ENCODE results near the gene ERAP2.
A peak's percentile ranks its signal among the peaks of the same experiment; 100 is the strongest.
"Not testable (repeated sequence)": the region's sequence is repeated elsewhere in the genome, so short reads cannot be mapped to it uniquely, and the experiment has no call there.

ERAP2 gene

DNA sequence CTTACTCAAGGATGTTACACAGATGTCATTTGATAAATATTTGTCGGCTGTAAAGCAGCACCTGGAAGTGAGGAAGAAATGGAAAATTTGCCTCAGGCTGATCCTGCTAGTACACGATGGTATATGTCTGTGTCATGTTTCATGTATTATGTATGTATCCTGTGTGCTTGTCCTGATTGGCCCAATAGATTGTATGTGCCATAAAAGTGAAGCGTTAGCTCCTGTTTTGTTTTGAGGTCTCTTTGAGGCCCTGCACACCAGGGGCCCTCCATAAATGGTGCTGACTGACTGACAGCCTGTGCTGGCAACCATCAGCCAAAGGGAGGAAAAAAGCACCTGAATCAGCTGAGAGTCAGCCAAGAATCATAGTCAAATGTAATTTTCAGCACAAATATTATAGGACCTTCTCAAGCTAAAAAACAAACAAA lies 47.7 kb downstream of the ERAP2 start:
- DNase-seq = no peak
- in situ Hi-C loops (cut with MboI; ENCODE audit: low pct_unique_long_range_greater_than_20kb, low sequenced_read_pairs) = no loop called here

DNA sequence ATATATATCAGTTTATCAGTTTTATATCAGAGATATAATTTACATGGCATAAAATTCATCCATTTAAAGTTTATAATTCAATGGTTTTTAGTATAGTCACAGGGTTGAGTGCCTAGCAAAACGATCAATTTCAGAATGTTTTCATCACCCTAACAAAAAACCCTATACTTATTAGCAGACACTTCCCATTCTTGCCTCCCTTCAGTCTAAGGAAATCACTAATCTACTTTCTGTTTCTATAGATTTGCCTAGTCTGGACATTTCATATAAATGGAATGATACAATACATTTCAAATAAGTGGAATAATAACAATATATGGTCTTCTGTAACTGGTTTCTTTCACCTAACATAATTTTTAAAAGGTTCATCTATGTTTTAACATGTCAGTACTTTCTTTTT lies 50.0 kb downstream of the ERAP2 start:
- in situ Hi-C loops (cut with MboI; ENCODE audit: low pct_unique_long_range_greater_than_20kb, low sequenced_read_pairs) = no loop called here
- no peak for DNase-seq

DNA sequence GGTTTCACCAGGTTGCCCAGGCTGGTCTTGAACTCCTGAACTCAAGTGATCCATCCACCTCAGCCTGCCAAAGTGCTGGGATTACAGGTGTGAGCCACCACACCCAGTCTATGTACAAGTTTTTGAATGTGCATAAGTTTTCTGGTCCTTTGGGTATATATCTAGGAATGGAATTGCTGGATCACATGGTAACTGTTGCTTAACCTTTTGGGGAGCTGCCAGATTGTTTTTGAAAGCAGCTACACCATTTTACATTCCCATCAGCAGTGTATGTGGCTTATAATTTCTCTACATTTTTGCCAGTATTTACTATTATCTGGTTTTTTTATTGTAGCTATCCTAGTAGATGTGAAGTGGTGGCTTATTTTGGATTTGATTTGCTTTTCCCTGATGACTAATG lies 50.7 kb downstream of the ERAP2 start:
- no peak for DNase-seq

DNA sequence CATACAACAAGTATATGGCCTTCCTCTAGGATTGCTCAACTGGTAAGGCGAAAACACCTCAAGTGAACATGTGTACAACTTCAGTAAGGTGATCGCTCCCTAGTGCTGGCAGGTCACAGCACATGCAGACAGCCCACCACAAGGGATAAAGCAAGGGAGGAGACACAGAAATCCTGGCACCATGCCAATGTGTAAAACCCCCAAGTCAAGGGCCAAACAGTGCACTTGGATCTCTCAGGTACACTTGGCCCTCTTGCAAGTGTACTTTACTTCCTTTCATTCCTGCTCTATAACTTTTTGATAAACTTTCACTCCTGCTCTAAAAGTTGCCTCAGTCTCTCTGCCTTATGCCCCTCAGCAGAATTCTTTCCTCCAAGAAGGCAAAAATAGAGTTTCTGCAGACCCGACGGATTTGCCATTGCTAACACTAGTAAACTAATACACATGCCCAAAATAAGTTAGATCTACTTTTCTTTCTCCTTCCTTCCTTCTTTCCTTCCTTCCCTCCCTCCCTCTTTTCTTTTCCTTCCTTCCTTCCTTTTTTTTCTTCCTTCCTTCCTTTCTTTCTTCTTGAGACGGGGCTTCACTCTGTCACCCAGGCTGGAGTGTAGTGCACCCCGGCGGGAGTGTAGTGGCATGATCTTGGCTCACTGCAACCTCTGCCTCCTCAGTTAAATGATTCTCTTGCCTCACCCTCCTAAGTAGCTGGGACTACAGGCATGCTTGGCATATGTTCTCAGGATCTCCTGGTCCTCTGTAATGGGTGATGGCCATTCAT lies 52.8 kb downstream of the ERAP2 start:
- in situ Hi-C loops (cut with MboI; ENCODE audit: low pct_unique_long_range_greater_than_20kb, low sequenced_read_pairs) = no loop called here
- no peak for DNase-seq

More for the DNA sequence above, 50.7 kb downstream of the ERAP2 start:
- in situ Hi-C loops (cut with MboI; ENCODE audit: low pct_unique_long_range_greater_than_20kb, low sequenced_read_pairs) = no loop called here

DNA sequence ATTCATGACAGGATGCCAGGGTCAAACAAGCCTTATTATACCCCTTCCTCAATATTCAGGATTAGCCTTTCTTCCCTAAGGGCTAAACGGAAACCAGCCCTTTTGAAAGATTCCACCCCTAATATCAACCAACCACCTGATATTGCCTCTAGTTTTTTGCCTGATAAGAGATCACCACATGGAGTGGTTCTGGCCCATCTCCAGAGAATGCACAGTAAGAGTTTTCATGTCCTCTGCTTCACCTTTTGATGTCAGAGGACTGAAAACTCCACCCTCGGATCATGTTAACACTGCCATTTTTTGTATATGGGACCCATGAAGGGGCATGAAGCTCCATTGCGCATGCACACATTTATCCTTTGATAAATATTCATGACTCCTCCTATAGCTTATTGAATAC lies 53.8 kb downstream of the ERAP2 start:
- in situ Hi-C loops (cut with MboI; ENCODE audit: low pct_unique_long_range_greater_than_20kb, low sequenced_read_pairs) = no loop called here

DNA sequence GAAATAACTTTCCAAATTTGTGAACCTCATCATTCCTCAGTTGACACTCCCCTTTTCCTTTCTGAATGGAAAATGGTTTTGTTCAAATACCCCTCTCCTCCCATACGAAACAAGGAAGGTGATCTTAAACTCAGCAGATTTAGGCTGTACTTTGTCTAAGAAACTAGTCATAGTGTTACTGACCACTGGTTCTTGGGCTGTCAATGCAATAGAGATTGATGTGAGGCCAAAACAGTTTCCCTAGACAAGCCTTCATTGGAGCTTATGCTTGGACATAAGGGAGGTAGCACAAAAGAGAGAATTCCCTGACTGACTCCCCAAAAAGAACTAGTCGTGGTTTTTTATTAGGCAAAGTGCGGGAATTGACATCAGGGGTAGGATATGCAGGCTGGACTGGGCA lies 54.3 kb downstream of the ERAP2 start:
- no peak for DNase-seq
- in situ Hi-C loops (cut with MboI; ENCODE audit: low pct_unique_long_range_greater_than_20kb, low sequenced_read_pairs) = no loop called here

More for the DNA sequence above, 53.8 kb downstream of the ERAP2 start:
- no peak for DNase-seq

DNA sequence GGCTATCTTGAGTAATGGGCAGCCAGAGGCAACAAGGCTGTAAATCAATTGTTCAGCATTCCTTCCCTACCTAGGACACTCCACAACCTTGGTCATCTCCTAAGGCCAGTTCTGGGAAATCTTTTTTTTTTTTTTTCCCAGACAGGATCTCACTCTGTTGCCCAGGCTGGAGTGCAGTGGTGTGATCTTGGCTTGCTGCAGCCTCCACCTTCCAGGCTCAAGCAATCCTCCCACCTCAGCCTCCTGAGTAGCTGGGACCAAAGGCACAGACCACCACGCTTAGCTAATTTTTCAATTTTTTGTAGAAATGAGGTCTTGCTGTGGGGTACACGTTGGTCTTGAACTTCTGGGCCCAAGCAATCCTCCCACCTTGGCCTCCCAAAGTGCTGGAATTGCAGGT lies 54.7 kb downstream of the ERAP2 start:
- in situ Hi-C loops (cut with MboI; ENCODE audit: low pct_unique_long_range_greater_than_20kb, low sequenced_read_pairs); DNase-seq: not testable (repeated sequence)

DNA sequence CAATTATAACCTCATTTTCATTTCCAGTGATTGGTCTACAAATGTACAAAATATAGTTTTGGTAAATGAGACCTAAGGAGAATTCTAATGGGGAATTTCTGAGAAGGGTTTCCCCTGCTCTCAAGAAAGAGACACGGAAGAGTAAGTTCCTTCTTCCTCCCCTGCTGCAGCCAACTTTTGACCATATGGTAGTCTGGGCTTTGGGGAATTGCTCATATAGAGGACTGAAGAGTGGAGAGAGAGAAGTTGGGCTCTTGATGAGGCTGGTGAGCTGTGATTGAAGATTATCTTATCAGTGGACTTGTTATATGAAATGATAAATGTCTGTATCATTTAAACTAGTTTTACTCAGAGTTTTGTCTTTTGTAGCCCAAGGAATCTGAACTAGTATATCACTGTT lies 55.3 kb downstream of the ERAP2 start:
- in situ Hi-C loops (cut with MboI; ENCODE audit: low pct_unique_long_range_greater_than_20kb, low sequenced_read_pairs) = no loop called here
- peak; percentile 72 for DNase-seq

DNA sequence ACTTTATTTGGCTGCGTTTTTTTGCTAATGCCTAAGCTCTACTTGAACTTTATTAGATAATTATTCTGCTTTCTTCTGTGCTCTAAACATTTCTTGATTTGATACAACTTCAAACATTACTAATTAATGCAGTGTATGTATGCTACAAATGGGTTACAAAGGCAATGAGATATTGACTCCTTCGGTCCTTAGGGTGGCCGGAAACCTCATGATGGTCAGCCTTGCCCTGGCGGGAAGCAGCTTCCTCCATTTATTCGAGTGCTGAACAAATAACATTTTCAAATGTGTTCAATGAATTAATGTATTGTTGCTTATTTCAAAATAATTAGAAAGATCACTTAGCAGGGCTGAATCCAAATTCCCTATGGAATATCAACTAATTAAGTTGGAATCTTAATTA lies 55.7 kb downstream of the ERAP2 start:
- no peak for DNase-seq
- in situ Hi-C loops (cut with MboI; ENCODE audit: low pct_unique_long_range_greater_than_20kb, low sequenced_read_pairs) = no loop called here

DNA sequence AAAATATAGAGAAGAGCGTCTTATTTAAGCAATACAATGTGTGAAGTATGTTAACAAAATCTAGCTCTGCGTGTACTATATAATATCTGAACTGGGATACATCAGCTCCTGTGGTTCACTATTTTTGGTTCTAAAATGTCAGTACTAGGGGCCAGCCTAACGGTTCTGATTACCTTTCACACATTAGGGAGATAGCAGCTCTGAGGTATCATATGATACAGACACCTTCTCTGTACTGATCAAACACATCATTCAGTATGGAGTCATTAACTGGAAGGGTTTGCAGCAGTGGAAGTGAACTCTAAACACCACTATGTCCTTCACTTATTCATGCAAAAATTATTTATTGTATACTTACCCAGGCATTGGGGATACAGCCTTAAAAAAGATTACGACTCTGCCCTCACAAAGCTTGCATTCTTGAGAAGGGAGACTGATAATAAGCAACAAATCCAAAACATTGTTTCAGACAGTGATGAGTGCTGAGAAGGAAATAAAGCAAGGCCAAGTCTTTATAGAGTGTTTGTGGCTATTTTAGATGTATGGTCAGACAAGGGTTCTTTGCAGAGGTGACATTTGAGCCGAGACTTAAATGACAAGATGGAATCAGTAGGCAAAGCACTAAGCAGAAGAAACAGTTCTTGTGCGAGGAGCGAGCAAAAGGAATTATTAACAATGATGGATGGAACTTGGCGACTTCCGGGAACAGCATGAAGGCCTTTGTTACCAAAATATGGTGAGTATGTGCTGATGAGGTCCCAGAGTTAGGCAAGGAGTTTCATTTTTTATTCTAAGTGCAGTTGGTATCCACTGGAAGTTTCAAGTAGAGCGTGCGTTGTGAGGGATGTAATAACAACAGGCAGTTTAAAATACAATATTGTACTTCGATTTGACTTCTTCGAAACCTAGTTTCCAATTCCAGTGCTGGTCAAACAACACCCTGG lies 57.7 kb downstream of the ERAP2 start:
- no peak for DNase-seq
- in situ Hi-C loops (cut with MboI; ENCODE audit: low pct_unique_long_range_greater_than_20kb, low sequenced_read_pairs) = no loop called here

DNA sequence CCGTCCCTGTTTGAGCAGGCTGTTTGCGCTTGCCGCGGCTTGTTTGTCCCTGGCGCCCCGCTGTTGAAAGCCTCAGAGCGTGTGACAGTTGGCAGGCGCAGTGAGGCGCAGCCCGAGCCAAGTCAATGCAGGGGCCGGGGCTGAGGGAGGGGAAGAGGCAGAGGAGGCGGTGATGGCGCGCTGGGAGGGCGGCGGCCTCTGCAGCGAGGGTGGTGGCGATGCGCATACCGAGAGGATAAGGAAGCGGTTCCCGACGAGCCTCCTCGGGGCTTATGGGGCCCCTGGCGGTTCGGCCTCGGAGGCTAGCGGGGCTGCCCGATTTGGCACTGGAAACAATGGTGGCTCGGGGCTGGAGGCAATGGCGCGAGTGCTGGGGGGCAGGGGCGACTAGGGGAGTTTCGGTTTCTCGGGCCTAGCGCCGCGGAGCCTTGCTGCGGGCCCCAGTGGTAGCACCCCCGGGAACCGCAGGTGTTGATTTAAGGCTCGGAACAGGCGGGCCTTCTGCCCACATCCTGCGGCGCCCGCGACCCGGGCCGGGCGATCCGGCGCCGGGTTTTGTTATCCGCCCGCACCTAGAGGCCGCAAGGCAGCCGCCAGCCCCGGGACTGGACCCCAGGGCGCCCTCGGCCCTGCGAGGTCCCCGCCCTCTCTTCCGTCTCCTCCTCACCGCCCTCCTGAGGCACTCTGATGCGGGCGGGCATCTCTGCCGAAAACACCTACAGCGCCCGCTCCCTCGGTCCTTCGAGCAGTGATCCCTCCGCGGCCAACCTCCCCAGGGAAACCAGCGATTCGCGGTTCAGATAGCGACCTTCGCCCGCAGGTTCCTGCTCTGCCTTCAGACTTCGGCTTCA lies 58.6 kb downstream of the ERAP2 start:
- in situ Hi-C loops (cut with MboI; ENCODE audit: low pct_unique_long_range_greater_than_20kb, low sequenced_read_pairs) = no loop called here
- peak; percentile 99 for DNase-seq

DNA sequence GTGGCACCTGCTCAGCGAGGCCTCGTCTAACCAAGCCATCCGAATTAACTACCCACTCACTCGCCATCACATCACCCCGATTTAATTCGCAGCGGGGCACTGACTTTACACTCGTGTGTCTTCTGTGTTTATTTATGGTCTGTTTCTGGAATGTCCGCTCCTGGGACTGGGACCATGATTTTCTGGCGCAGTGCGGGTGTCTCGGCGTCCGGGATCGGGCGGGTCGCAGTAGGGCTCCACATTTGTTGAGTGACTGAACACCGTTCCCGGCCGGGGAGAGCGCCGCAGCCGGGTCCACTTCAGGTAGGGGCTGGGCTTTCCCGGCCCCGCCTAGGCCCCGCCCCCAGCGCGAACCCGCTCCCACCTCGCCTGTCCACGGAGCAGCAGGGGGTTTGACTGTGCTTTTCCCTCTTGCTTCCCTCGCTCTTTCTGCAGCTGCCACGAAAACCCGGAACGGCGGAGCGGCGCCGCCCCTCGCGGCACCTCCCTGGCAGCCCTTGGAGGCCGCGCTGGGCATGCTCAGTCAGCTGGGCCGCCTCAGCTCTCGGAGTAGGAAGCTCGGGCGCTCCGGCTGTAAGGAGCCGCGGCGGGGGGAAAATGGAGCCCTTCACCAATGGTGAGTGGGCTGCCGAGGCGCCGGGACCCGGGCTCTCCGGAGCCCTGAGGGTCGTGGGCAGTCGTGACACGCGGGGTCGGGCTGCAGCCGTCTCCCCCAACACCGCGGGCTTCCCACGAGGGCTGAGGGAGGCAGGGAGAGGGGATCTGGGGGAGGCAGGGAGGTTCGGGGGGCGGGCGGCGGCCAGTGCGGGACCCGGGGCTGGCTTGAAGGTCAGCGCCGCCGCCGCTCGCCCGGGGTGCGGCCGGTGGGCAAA lies 59.5 kb downstream of the ERAP2 start, which contains the start of gene LNPEP:
TSS of gene LNPEP (plus strand) at position 522 of the 872 bp plus-strand sequence. CDS start at position 598, 76 bp downstream.
- in situ Hi-C loops (cut with MboI; ENCODE audit: low pct_unique_long_range_greater_than_20kb, low sequenced_read_pairs) = no loop called here
- DNase-seq = peak; percentile 99

DNA sequence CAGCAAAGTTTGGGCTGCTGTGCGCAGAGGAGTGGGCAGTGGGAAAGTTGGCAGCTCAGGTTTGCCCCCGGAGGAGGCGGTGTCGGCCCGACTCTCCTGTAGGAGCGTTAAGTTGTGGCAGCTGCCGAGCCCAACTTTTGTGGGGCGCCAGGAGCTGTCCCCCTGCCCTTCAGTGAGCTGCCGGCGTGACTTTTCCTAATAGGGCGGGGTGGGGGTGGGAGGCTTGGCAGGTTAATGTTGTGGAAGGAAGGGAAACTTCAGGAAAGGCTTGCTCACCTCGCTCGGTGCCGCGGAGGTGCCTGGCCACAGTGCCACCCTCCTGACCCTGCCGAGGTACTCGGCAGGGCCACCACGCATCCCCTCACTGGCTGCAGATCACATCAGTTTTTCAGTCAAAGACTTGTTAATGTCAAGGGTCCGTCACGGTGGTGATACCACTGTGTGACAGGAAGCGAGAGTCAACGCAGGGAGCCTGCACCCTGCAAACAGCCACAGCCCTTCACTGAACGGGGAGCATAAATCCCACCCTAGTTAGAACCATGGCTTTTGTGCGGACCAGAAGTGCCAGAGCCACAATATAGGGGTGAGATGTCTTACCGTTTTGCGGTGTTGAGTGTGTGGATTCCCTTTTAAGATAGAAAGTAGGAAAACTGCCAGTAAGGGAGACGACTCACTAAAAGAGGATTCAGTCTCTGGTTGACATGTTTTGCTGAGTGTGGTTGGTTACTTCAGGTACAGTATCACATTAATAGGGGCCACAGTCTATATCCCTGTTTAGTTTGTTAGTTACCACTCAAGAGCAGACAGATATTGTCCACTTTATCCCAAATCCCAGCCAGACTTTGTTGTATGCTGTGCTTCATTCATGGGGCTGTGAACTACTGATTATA lies 60.4 kb downstream of the ERAP2 start:
- in situ Hi-C loops (cut with MboI; ENCODE audit: low pct_unique_long_range_greater_than_20kb, low sequenced_read_pairs) = no loop called here
- peak; percentile 49 for DNase-seq

DNA sequence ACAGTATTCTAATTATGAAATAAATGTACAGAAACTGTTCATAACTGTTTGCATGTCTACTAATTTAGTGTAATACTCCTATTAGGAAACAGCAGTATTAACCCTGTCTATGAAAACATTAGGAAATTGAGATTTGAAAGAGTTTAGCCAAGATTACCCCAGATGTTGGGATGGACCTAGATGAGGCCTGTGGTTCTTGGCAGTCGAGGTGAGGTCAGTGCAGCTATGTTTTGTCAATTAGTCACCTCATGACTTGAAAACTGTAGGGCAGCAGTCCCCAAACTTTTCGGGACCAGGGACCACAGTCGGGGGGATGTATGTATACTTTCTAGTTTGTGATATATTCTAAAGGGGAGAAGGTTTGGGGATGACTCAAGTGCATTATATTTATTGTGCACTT lies 64.3 kb downstream of the ERAP2 start:
- in situ Hi-C loops (cut with MboI; ENCODE audit: low pct_unique_long_range_greater_than_20kb, low sequenced_read_pairs) = no loop called here

DNA sequence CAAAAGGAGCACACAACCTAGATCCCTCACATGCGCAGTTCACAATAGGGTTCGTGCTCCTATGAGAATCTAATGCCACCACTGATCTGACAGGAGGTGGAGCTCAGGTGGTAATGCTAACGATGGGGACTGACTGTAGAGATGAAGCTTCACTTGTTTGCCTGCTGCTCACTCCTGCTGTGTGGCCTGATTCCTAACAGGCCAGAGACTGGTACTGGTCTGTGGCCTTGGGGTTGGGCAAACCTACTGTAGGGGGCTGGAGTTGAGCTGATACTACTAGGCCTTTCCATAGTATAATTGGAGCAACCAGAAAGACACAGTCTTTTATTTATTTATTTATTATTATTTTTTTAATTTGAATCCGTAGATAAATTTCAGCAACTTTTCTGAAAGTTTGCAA lies 64.8 kb downstream of the ERAP2 start:
- in situ Hi-C loops (cut with MboI; ENCODE audit: low pct_unique_long_range_greater_than_20kb, low sequenced_read_pairs) = no loop called here
- no peak for DNase-seq

More for the DNA sequence above, 64.3 kb downstream of the ERAP2 start:
- DNase-seq = no peak

DNA sequence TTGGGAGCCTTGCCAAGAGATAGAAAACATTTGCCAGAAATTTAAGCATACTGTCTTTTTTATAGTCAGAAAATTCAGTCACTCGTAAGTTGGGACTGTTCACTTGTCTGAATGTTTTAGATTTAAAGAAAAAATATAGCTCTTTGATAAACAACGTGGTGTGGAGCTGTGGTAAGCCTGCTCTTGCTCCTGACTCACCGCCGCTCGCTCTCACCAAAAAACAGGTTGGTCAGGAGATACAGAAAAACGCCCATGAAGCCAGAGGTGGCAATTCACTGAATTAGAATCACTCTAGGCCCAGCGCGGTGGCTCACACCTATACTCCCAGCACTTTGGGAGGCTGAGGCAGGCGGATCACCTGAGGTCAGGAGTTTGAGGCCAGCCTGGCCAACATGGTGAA lies 65.8 kb downstream of the ERAP2 start:
- DNase-seq = no peak

DNA sequence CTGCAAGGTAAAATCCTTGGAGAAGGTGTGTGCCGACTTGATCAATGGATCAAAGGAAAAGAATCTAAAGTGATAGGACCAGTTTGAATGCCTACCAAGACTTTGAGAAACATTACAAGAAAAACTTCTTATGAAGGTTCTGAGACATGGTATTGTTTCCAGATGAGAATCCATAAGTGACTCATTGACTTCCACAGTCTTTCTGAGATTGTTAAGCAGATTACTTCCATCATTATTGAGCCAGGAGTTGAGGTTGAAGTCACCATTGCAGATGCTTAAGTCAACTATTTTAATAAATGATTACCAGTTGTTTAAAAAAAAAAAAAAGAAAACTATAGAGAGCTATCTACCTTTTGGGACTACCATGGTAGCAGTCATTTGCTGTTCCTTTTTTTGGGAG lies 66.6 kb downstream of the ERAP2 start:
- in situ Hi-C loops (cut with MboI; ENCODE audit: low pct_unique_long_range_greater_than_20kb, low sequenced_read_pairs) = no loop called here
- no peak for DNase-seq

More for the DNA sequence above, 65.8 kb downstream of the ERAP2 start:
- in situ Hi-C loops (cut with MboI; ENCODE audit: low pct_unique_long_range_greater_than_20kb, low sequenced_read_pairs) = no loop called here

All from KBM-7 (cell line).